RCC 7860 (cell line): Measurements from ENCODE around the gene SNX11.
"Not testable (repeated sequence)": the region's sequence is repeated elsewhere in the genome, so short reads cannot be mapped to it uniquely, and the experiment has no call there.

Source experiments
- DNase-seq: peaks from one replicate; pipeline ENCODE4 v3.0.0-alpha.2; 2015; ENCODE audit warnings: low spot score
- FAIRE-seq: peaks from 2 replicates; lab custom pipeline; 2012; peaks lifted over from hg19 to GRCh38; lab: Jason Lieb, UNC

Gene SNX11

GRCh38 chr17:48107137-48108055 lies at the start of gene SNX11:
SNX11 (plus strand) TSS chr17:48107766; CDS start chr17:48112044, 4,278 bp downstream.
- DNase-seq (peak; percentile 66), FAIRE-seq (no peak)

- FAIRE-seq (no peak), DNase-seq (no peak)
Observed at GRCh38 chr17:48058393-48059124, 49.0 kb upstream of the SNX11 start.

GRCh38 chr17:48059125-48059668 lies 48.4 kb upstream of the SNX11 start:
- FAIRE-seq: no peak
- no peak for DNase-seq

- DNase-seq (no peak), FAIRE-seq (no peak)
Observed at GRCh38 chr17:48060249-48060648, 47.3 kb upstream of the SNX11 start.

- DNase-seq (no peak), FAIRE-seq (no peak)
Observed at GRCh38 chr17:48062273-48062672, 45.3 kb upstream of the SNX11 start.

- FAIRE-seq: no peak
- no peak for DNase-seq
Observed at GRCh38 chr17:48064638-48065037, 42.9 kb upstream of the SNX11 start.

- no peak for FAIRE-seq
Observed at GRCh38 chr17:48066192-48066591, 41.4 kb upstream of the SNX11 start.

GRCh38 chr17:48066656-48067055 lies 40.9 kb upstream of the SNX11 start:
- DNase-seq: no peak
- FAIRE-seq: no peak

More at GRCh38 chr17:48066192-48066591, 41.4 kb upstream of the SNX11 start:
- no peak for DNase-seq

GRCh38 chr17:48067245-48067644 lies 40.3 kb upstream of the SNX11 start:
- FAIRE-seq: no peak
- no peak for DNase-seq

- DNase-seq, FAIRE-seq: not testable (repeated sequence)
Observed at GRCh38 chr17:48067808-48068207, 39.8 kb upstream of the SNX11 start.

- FAIRE-seq (no peak), DNase-seq (no peak)
Observed at GRCh38 chr17:48068491-48068961, 39.0 kb upstream of the SNX11 start.

GRCh38 chr17:48070195-48070594 lies 37.4 kb upstream of the SNX11 start:
- no peak for DNase-seq
- no peak for FAIRE-seq

GRCh38 chr17:48071654-48072053 lies 35.9 kb upstream of the SNX11 start:
- no peak for FAIRE-seq

GRCh38 chr17:48072811-48073210 lies 34.8 kb upstream of the SNX11 start:
- not testable (repeated sequence) for DNase-seq, FAIRE-seq

More at GRCh38 chr17:48071654-48072053, 35.9 kb upstream of the SNX11 start:
- DNase-seq: no peak

- DNase-seq, FAIRE-seq: not testable (repeated sequence)
Observed at GRCh38 chr17:48073566-48074094, 33.9 kb upstream of the SNX11 start.

GRCh38 chr17:48074322-48075081 lies 33.1 kb upstream of the SNX11 start:
- FAIRE-seq (peak; percentile 89), DNase-seq (peak; percentile 84)

- not testable (repeated sequence) for FAIRE-seq, DNase-seq
Observed at GRCh38 chr17:48077152-48077551, 30.4 kb upstream of the SNX11 start.

- FAIRE-seq (no peak), DNase-seq (no peak)
Observed at GRCh38 chr17:48081858-48082257, 25.7 kb upstream of the SNX11 start.

GRCh38 chr17:48084932-48085331 lies 22.6 kb upstream of the SNX11 start:
- DNase-seq (no peak), FAIRE-seq (no peak)

- no peak for DNase-seq
- no peak for FAIRE-seq
Observed at GRCh38 chr17:48093341-48094045, 14.1 kb upstream of the SNX11 start.
